HCT116 (cell line): ENCODE measurements around the gene GARS1. TPM values are rescaled to one million over a fixed set of nuclear protein-coding genes. Genes with fewer than 3 reads are reported as not detected.
"Not testable (repeated sequence)": the region's sequence is repeated elsewhere in the genome, so short reads cannot be mapped to it uniquely, and the experiment has no call there.

Experiments
- ATAC-seq: fragments of 200-7000 bp; cut with Tn5 transposase; 2 replicates; pipeline ENCODE4 v1.9.1; 2020; ENCODE audit warnings: mild to moderate bottlenecking, moderate library complexity
- BruUV-seq: library from RNA; stranded (reverse); fragments of 400-500 nt; replicated peaks from 2 replicates; lab custom pipeline; 2021; lab: Mats Ljungman, UMichigan
- CTCF ChIA-PET: fragments of 300-600 bp; sonication (Branson Sonifier 250); formaldehyde crosslinking; loops from one replicate; lab custom pipeline; 2021; ENCODE audit warnings: antibody characterized with exemption; lab: Charles Lee
- POLR2A ChIA-PET: fragments of 300-600, 350-600 bp; sonication (Branson Sonifier 250); formaldehyde crosslinking; loops from one replicate; lab custom pipeline; 2021; ENCODE audit warnings: antibody characterized with exemption; lab: Charles Lee
- RAD21 ChIA-PET, 2 experiments: fragments of 300-600 bp; sonication (Branson Sonifier 250); formaldehyde crosslinking; loops; one replicate each; lab custom pipeline; 2023; ENCODE audit warnings: low total read pairs in 2 of 2; ENCODE audit not compliant: uncharacterized antibody in 2 of 2, unreplicated experiment in 2 of 2, low non-redundant PET in 1 of 2; lab: Charles Lee
- DNase-seq: peaks from one replicate; pipeline ENCODE4 v3.0.0-alpha.2; 2010; ENCODE audit warnings: low read depth, low spot score
- H2AFZ ChIP-seq: fragments of 200-600 bp; shearing (Covaris generic), sonication (generic); 2 replicates; pipeline ENCODE4 v1.6.1; 2017; ENCODE audit warnings: low read depth, mixed run types, mixed read lengths, antibody characterized with exemption, low read length; ENCODE audit not compliant: poor library complexity, severe bottlenecking
- H3K27ac ChIP-seq: 2 replicates; pipeline ENCODE4 v1.5.1; 2012; ENCODE audit warnings: low read depth, low read length
- H3K27me3 ChIP-seq: fragments of 200-600 bp; sonication (generic); 2 replicates; pipeline ENCODE4 v1.6.1; 2016; ENCODE audit warnings: mixed run types, low read length, mixed read lengths; ENCODE audit not compliant: insufficient read depth
- H3K36me3 ChIP-seq, 2 experiments: fragments of 200-500 bp in 1 of 2; fragments of 200-600 bp in 1 of 2; sonication (Bioruptor generic) in 1 of 2; sonication (generic) in 1 of 2; 2 replicates each; pipeline versions ENCODE4 v1.5.1 to v1.6.1; 2014 to 2016; ENCODE audit warnings: low read length in 2 of 2, inconsistent platforms in 1 of 2, mixed read lengths in 1 of 2, mixed run types in 1 of 2; ENCODE audit not compliant: insufficient read depth in 2 of 2, control insufficient read depth in 1 of 2
- H3K4me1 ChIP-seq, 2 experiments: fragments of 200-600 bp in 1 of 2; sonication (generic) in 1 of 2; 2 replicates each; pipeline versions ENCODE4 v1.5.1 to v1.6.1; 2012 to 2017; ENCODE audit warnings: low read length in 2 of 2, inconsistent platforms in 1 of 2, mild to moderate bottlenecking in 1 of 2, mixed read lengths in 1 of 2, mixed run types in 1 of 2, moderate library complexity in 1 of 2; ENCODE audit not compliant: insufficient read depth in 2 of 2, control insufficient read depth in 1 of 2
- H3K4me2 ChIP-seq: fragments of 200-600 bp; sonication (generic); 2 replicates; pipeline ENCODE4 v1.6.1; 2017; ENCODE audit warnings: mixed run types, low read length, mixed read lengths
- H3K4me3 ChIP-seq, 2 experiments: fragments of 200-600 bp in 1 of 2; sonication (generic) in 1 of 2; replicated peaks in 1 of 2; 2 replicates each; pipeline ENCODE4 v1.5.1; 2011 to 2016; ENCODE audit warnings: low read length in 2 of 2, control low read depth in 1 of 2, low read depth in 1 of 2, mild to moderate bottlenecking in 1 of 2, mixed read lengths in 1 of 2, mixed run types in 1 of 2
- H3K79me2 ChIP-seq: fragments of 200-600 bp; sonication (generic); 2 replicates; pipeline ENCODE4 v1.6.1; 2017; ENCODE audit warnings: mild to moderate bottlenecking, mixed run types, low read length, moderate library complexity, mixed read lengths; ENCODE audit not compliant: insufficient read depth
- H3K9ac ChIP-seq: fragments of 200-600 bp; sonication (generic); 2 replicates; pipeline ENCODE4 v1.6.1; 2016; ENCODE audit warnings: low read length, mixed read lengths
- H3K9me2 ChIP-seq: fragments of 200-600 bp; sonication (generic), shearing (Covaris generic); 2 replicates; pipeline ENCODE4 v1.6.1; 2017; ENCODE audit warnings: mixed run types, mild to moderate bottlenecking, moderate library complexity; ENCODE audit not compliant: insufficient read depth
- H3K9me3 ChIP-seq, 2 experiments: fragments of 200-500 bp in 1 of 2; fragments of 200-600 bp in 1 of 2; sonication (Bioruptor generic) in 1 of 2; sonication (generic) in 1 of 2; 2 replicates each; pipeline ENCODE4 v1.6.1; 2014 to 2017; ENCODE audit warnings: low read length in 2 of 2, mixed read lengths in 2 of 2, inconsistent platforms in 1 of 2, low read depth in 1 of 2, mild to moderate bottlenecking in 1 of 2, mixed run types in 1 of 2, moderate library complexity in 1 of 2; ENCODE audit not compliant: control insufficient read depth in 1 of 2, insufficient read depth in 1 of 2
- H4K20me1 ChIP-seq: fragments of 200-600 bp; sonication (generic), shearing (Covaris generic); 2 replicates; pipeline ENCODE4 v1.6.1; 2017; ENCODE audit warnings: mixed run types, mild to moderate bottlenecking, moderate library complexity; ENCODE audit not compliant: insufficient read depth
- EGR1 ChIP-seq: IDR thresholded peaks from 2 replicates; pipeline ENCODE4 v1.6.1; 2012; ENCODE audit warnings: low read depth
- EZH2 ChIP-seq: fragments of 200-600 bp; sonication (generic); IDR thresholded peaks from 2 replicates; pipeline ENCODE4 v1.6.1; 2017; ENCODE audit warnings: antibody characterized with exemption, mixed run types
- FOSL1 ChIP-seq: IDR thresholded peaks from 2 replicates; pipeline ENCODE4 v1.6.1; 2012; ENCODE audit warnings: low read depth
- POLR2AphosphoS5 ChIP-seq: IDR thresholded peaks from 2 replicates; pipeline ENCODE4 v1.6.1; 2011; ENCODE audit warnings: mild to moderate bottlenecking, low read depth, low read length, moderate library complexity
- SRF ChIP-seq: IDR thresholded peaks from 2 replicates; pipeline ENCODE4 v1.6.1; 2012; ENCODE audit warnings: low read depth
- ZNF274 ChIP-seq: fragments of 200-500 bp; sonication (Bioruptor generic); IDR thresholded peaks from 2 replicates; pipeline ENCODE4 v1.6.1; 2014; ENCODE audit warnings: mild to moderate bottlenecking, low read depth, low read length, inconsistent platforms
- intact Hi-C: fragments of 100-400 bp; cut with micrococcal nuclease; formaldehyde crosslinking; loops from 2 replicates; pipeline ENCODE4 v1.10.0; 2022
- total RNA-seq: library from RNA; stranded (reverse); gene quantifications from one replicate; pipeline ENCODE4 v1.2.1, GENCODE V29; 2021; ENCODE audit not compliant: unreplicated experiment
- TF ChIP-seq, protein P1 (sequence below): IDR thresholded peaks from 2 replicates; pipeline ENCODE4 v1.6.1; 2012
- TF ChIP-seq, protein P2 (sequence below), 3 experiments: fragments of 200-600 bp in 1 of 3; sonication (generic) in 1 of 3; IDR thresholded peaks in 2 of 3; conservative IDR thresholded peaks in 1 of 3; 2 replicates each; pipeline ENCODE4 v1.5.1; 2012 to 2017; ENCODE audit warnings: low read depth in 2 of 3, low read length in 2 of 3, antibody characterized with exemption in 1 of 3, borderline replicate concordance in 1 of 3, control low read depth in 1 of 3, mild to moderate bottlenecking in 1 of 3, mixed read lengths in 1 of 3, mixed run types in 1 of 3, moderate library complexity in 1 of 3; ENCODE audit not compliant: insufficient read depth in 1 of 3
- TF ChIP-seq, protein P3 (sequence below): IDR thresholded peaks from 2 replicates; pipeline ENCODE4 v1.6.1; 2011; ENCODE audit warnings: mild to moderate bottlenecking, low read length, moderate library complexity; ENCODE audit not compliant: insufficient replicate concordance; ENCODE audit errors: extremely low read depth

The GARS1 gene
- total RNA-seq, 1 experiment from 2014 or later = 329 TPM

DNA sequence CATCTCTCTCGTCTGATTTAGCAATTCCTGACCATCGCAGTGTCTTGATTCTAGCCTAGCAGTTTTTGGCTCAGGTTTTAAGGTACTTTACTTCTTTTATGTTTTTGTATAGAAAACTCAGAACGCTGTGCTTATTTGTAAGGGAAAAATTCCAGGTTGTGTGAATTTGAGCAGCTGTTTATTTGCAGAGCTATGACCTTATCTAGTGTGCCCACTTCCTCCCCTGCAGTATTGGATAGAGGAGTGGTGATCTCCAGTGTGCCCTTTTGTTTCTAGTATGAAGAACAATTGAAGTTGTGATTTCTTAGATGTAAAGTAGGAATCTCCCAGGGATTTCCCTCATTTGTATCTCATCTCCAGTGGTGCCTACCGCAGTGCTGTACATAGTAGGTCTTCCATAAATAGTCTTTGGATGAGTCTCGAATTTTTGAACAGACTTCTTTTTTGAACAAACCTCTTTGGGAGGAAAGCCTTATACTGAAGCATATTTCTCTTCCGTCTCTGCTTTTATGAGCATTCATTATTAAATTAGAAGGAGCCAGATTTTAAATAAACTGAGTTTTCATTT is 40.0 kb downstream of the GARS1 start (continued):
- no peak for TF ChIP-seq ZNF274
- no peak for TF ChIP-seq EGR1
- TF ChIP-seq, protein P1, sequence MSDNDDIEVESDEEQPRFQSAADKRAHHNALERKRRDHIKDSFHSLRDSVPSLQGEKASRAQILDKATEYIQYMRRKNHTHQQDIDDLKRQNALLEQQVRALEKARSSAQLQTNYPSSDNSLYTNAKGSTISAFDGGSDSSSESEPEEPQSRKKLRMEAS = no peak
- TF ChIP-seq FOSL1 = no peak
- no peak for TF ChIP-seq SRF

GRCh38 chr7:30635798-30636197 is 41.1 kb downstream of the GARS1 start:
- no peaks in the 10 kb centered on the region for H4K20me1 ChIP-seq
- H2AFZ ChIP-seq = no peak overlapping the region
- no peak overlapping the region for H3K4me2 ChIP-seq
- no peak overlapping the region for H3K27ac ChIP-seq
- ChIA-PET CTCF (no interaction called here), POLR2A (no interaction called here)
- no peak overlapping the region for H3K4me3 ChIP-seq
- no peaks in the 10 kb centered on the region for H3K9me2 ChIP-seq
- no peaks in the 10 kb centered on the region; the same call in 1 of the 2 replicates for H3K79me2 ChIP-seq
- H3K36me3 ChIP-seq = peaks cover 34 to 38% of the 10 kb centered on the region in 2 experiments; a peak in 3 of 4 replicates
- TF ChIP-seq ZNF274 = no peak
- TF ChIP-seq, protein P2, sequence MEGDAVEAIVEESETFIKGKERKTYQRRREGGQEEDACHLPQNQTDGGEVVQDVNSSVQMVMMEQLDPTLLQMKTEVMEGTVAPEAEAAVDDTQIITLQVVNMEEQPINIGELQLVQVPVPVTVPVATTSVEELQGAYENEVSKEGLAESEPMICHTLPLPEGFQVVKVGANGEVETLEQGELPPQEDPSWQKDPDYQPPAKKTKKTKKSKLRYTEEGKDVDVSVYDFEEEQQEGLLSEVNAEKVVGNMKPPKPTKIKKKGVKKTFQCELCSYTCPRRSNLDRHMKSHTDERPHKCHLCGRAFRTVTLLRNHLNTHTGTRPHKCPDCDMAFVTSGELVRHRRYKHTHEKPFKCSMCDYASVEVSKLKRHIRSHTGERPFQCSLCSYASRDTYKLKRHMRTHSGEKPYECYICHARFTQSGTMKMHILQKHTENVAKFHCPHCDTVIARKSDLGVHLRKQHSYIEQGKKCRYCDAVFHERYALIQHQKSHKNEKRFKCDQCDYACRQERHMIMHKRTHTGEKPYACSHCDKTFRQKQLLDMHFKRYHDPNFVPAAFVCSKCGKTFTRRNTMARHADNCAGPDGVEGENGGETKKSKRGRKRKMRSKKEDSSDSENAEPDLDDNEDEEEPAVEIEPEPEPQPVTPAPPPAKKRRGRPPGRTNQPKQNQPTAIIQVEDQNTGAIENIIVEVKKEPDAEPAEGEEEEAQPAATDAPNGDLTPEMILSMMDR (IDR thresholded peaks at IDR 0.05 in 2 of 3, conservative IDR thresholded peaks at IDR 0.05 in 1 of 3; ENCODE audit: borderline replicate concordance in 1 of 3, insufficient read depth in 1 of 3, low read depth in 2 of 3, low read length in 2 of 3) = no peak
- no peak; the same call in 1 of the 2 replicates for TF ChIP-seq POLR2AphosphoS5
- TF ChIP-seq, protein P3, sequence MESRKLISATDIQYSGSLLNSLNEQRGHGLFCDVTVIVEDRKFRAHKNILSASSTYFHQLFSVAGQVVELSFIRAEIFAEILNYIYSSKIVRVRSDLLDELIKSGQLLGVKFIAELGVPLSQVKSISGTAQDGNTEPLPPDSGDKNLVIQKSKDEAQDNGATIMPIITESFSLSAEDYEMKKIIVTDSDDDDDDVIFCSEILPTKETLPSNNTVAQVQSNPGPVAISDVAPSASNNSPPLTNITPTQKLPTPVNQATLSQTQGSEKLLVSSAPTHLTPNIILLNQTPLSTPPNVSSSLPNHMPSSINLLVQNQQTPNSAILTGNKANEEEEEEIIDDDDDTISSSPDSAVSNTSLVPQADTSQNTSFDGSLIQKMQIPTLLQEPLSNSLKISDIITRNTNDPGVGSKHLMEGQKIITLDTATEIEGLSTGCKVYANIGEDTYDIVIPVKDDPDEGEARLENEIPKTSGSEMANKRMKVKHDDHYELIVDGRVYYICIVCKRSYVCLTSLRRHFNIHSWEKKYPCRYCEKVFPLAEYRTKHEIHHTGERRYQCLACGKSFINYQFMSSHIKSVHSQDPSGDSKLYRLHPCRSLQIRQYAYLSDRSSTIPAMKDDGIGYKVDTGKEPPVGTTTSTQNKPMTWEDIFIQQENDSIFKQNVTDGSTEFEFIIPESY = no peak
- TF ChIP-seq EZH2 = no peak
- TF ChIP-seq, all 23 proteins: peak for 0
- no TSS peak for BruUV-seq
- no peak overlapping the region for H3K9ac ChIP-seq
- no peaks in the 10 kb centered on the region for H3K4me1 ChIP-seq
- DNase-seq (no peak), ATAC-seq (no peak)
- intact Hi-C loops = no loop called here
- no peaks in the 10 kb centered on the region for H3K9me3 ChIP-seq
- no peaks in the 10 kb centered on the region for H3K27me3 ChIP-seq
- RAD21 ChIA-PET = no interaction called here

GRCh38 chr7:30642322-30642721 is 47.6 kb downstream of the GARS1 start:
- H3K79me2 ChIP-seq, intact Hi-C loops, H3K27ac ChIP-seq, H3K9me3 ChIP-seq, H3K9me2 ChIP-seq, H3K36me3 ChIP-seq, H3K4me3 ChIP-seq, DNase-seq, H3K27me3 ChIP-seq, CTCF ChIA-PET, H2AFZ ChIP-seq, RAD21 ChIA-PET, H3K4me2 ChIP-seq, ATAC-seq, H3K9ac ChIP-seq, BruUV-seq, POLR2A ChIA-PET, H4K20me1 ChIP-seq, H3K4me1 ChIP-seq: not testable (repeated sequence)
